CD8-positive, alpha-beta memory T cell (primary cell): ENCODE data around the gene ADRA1B. TPM values are rescaled to one million over a fixed set of nuclear protein-coding genes. Genes with fewer than 3 reads are reported as not detected.

Experiments
- CTCF ChIA-PET: fragments of 350-600 bp; sonication (Branson Sonifier 250); formaldehyde crosslinking; loops from one replicate; lab custom pipeline; 2021; ENCODE audit warnings: antibody characterized with exemption; lab: Charles Lee
- POLR2A ChIA-PET: fragments of 350-600 bp; sonication (Branson Sonifier 250); formaldehyde crosslinking; loops from one replicate; lab custom pipeline; 2021; ENCODE audit warnings: antibody characterized with exemption; lab: Charles Lee
- DNase-seq, 5 donors: peaks; one replicate each; pipeline versions ENCODE4 v3.0.0 to v3.0.0-alpha.2; 2020 to 2022; ENCODE audit warnings: mixed read lengths in 1 of 5
- H3K27ac ChIP-seq: one replicate; pipeline ENCODE4 v1.7.0; 2013; ENCODE audit warnings: low read depth, mild to moderate bottlenecking, low read length, moderate library complexity
- H3K27me3 ChIP-seq: 2 replicates; pipeline ENCODE4 v1.7.0; 2013; ENCODE audit warnings: low read length, mild to moderate bottlenecking; ENCODE audit not compliant: insufficient read depth, poor library complexity, severe bottlenecking
- H3K36me3 ChIP-seq: 2 replicates; pipeline ENCODE4 v1.7.0; 2013; ENCODE audit warnings: mild to moderate bottlenecking, low read length, moderate library complexity; ENCODE audit not compliant: insufficient read depth
- H3K4me1 ChIP-seq: 2 replicates; pipeline ENCODE4 v1.7.0; 2013; ENCODE audit warnings: mild to moderate bottlenecking, low read length, moderate library complexity; ENCODE audit not compliant: insufficient read depth
- H3K4me3 ChIP-seq: 2 replicates; pipeline ENCODE4 v1.7.0; 2013; ENCODE audit warnings: mild to moderate bottlenecking, low read length
- H3K9me3 ChIP-seq: 2 replicates; pipeline ENCODE4 v1.7.0; 2013; ENCODE audit warnings: mild to moderate bottlenecking, low read length
- H3K27ac Mint-ChIP-seq, 8 donors: one replicate each; pipeline ENCODE4 v1.8.0; 2020 to 2021; ENCODE audit warnings: mixed read lengths in 8 of 8, mild to moderate bottlenecking in 6 of 8, inconsistent platforms in 3 of 8, moderate library complexity in 3 of 8
- H3K27me3 Mint-ChIP-seq, 2 donors: one replicate each; pipeline ENCODE4 v1.8.0; 2020 to 2021; ENCODE audit warnings: mixed read lengths in 2 of 2, mild to moderate bottlenecking in 1 of 2, moderate library complexity in 1 of 2
- H3K36me3 Mint-ChIP-seq, 3 donors: one replicate each; pipeline ENCODE4 v1.8.0; 2020 to 2021; ENCODE audit warnings: mixed read lengths in 3 of 3, inconsistent platforms in 1 of 3, mild to moderate bottlenecking in 1 of 3
- H3K4me1 Mint-ChIP-seq, 3 donors: one replicate each; pipeline ENCODE4 v1.8.0; 2020 to 2021; ENCODE audit warnings: mixed read lengths in 3 of 3, inconsistent platforms in 1 of 3, mild to moderate bottlenecking in 1 of 3
- H3K4me3 Mint-ChIP-seq, 7 donors: one replicate each; pipeline ENCODE4 v1.8.0; 2020 to 2021; ENCODE audit warnings: mixed read lengths in 7 of 7, mild to moderate bottlenecking in 6 of 7, moderate library complexity in 4 of 7, inconsistent platforms in 2 of 7
- H3K9me3 Mint-ChIP-seq, 5 donors: one replicate each; pipeline ENCODE4 v1.8.0; 2020 to 2022; ENCODE audit warnings: mixed read lengths in 5 of 5, mild to moderate bottlenecking in 3 of 5, moderate library complexity in 2 of 5, inconsistent platforms in 1 of 5
- polyA plus RNA-seq: library from polyadenylated mRNA; unstranded; fragments of 300-500 nt; fragmentation: Illumina TruSeq; gene quantifications from one replicate; pipeline ENCODE4 v1.2.3, GENCODE V29; 2021
- total RNA-seq, 2 experiments: library from RNA; stranded (reverse); gene quantifications; one replicate each; pipeline ENCODE4 v1.2.3, GENCODE V29; 2021

The ADRA1B gene
- total and polyA plus RNA-seq, 3 experiments from 2014 or later: not detected

DNA sequence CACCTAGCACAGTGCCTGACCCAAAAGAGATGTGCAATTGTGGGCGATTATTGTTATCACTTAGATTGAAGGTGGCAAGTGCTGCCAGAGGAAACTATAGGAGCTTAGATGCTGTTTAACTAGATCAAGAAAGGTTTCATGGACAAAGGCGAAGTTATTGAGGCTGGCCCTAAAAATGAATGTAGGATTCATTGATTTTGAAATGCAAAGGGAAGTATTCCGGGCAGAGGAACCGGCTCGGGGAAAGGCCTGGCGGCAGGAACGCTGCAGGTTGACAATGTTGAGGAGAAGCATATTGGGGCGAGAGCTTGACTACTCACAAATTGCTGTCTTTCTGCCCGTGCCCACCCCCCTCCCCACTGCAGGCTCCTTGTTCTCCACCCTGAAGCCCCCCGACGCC is 55.2 kb downstream of the ADRA1B start:
- POLR2A ChIA-PET: no interaction called here
- H3K27me3 ChIP-seq: peaks cover 23% of the 10 kb centered on the region
- no peaks in the 10 kb centered on the region for H3K9me3 ChIP-seq
- H3K36me3 ChIP-seq: no peaks in the 10 kb centered on the region
- H3K4me1 ChIP-seq: no peaks in the 10 kb centered on the region
- H3K27ac ChIP-seq: no peak overlapping the region
- H3K4me1 Mint-ChIP-seq: peaks cover 10 to 22% (median 14%) of the 10 kb centered on the region in 3 donors
- no peak overlapping the region for H3K4me3 ChIP-seq
- H3K36me3 Mint-ChIP-seq: peaks cover 0 to 2% (median 0%) of the 10 kb centered on the region in 3 donors
- peak overlapping the region in 5 of 7 donors; percentile 4 to 69 (median 50) for H3K4me3 Mint-ChIP-seq
- H3K27ac Mint-ChIP-seq: peak overlapping the region in 1 of 8 donors; percentile 26
- CTCF ChIA-PET: interaction anchor here (2.3 kb wide), 1 partner anchor 24 kb away, joined by 6 read pairs; no protein-coding TSS in a partner anchor
- peaks cover 26 to 68% of the 10 kb centered on the region in 2 donors for H3K27me3 Mint-ChIP-seq
- peaks cover 0 to 2% (median 0%) of the 10 kb centered on the region in 5 donors for H3K9me3 Mint-ChIP-seq
- DNase-seq: no peak

DNA sequence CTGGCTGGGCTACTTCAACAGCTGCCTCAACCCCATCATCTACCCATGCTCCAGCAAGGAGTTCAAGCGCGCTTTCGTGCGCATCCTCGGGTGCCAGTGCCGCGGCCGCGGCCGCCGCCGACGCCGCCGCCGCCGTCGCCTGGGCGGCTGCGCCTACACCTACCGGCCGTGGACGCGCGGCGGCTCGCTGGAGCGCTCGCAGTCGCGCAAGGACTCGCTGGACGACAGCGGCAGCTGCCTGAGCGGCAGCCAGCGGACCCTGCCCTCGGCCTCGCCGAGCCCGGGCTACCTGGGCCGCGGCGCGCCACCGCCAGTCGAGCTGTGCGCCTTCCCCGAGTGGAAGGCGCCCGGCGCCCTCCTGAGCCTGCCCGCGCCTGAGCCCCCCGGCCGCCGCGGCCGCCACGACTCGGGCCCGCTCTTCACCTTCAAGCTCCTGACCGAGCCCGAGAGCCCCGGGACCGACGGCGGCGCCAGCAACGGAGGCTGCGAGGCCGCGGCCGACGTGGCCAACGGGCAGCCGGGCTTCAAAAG is 55.7 kb downstream of the ADRA1B start:
- no peak overlapping the region for H3K4me3 ChIP-seq
- CTCF ChIA-PET: interaction anchor here (2.3 kb wide), 1 partner anchor 24 kb away, joined by 6 read pairs; no protein-coding TSS in a partner anchor
- POLR2A ChIA-PET: no interaction called here

DNA sequence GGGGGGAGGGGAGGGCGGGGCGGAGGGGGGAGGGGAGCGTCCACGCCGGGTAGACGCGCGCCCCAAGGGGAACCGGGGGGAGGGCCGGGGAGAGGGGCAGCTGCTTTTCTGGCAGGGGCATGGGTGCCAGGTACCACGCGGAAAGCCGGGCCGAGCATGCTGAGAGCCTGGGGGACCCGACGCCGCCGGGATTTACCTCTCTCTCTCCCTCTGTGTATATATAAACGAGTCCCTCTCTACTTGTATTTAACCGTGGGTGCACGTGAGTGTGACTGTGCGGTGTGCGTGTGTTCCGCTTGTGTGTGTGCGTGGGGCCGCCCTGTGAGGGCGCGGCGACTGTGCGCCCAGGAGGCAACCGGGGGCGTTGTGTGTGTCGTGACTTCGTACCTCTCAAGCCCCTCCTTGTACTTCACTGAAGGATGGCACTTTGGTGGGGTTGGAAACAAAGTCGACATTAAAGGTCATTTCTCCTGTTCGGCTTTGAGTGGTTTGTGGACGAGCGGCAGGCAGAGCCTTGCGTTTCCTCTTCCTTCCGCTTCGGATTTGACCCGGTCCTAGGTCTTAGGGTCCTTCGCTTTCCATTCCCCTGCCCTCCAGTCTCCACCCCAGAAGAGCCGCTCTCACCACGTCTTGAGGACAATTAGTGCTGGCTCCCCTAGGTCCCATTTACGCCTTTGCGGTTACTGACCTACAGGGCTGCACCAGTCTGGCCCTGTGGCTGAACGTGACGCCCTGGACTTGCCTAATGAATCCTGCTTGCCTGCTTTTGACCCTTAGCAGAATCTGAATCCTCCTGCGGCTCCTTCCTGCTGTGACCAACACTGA is 56.5 kb downstream of the ADRA1B start:
- no peak for DNase-seq
- Mint-ChIP-seq H3K4me1 (peaks cover 10 to 22% (median 14%) of the 10 kb centered on the region in 3 donors), H3K4me3 (peak overlapping the region in 6 of 7 donors; percentile 15 to 76 (median 67)), H3K36me3 (peaks cover 0 to 2% (median 0%) of the 10 kb centered on the region in 3 donors), H3K27me3 (peaks cover 32 to 65% of the 10 kb centered on the region in 2 donors), H3K9me3 (peaks cover 0 to 2% (median 0%) of the 10 kb centered on the region in 5 donors), H3K27ac (peak overlapping the region in 1 of 8 donors; percentile 39)
- Histone ChIP-seq H3K27me3 (peaks cover 23% of the 10 kb centered on the region), H3K36me3 (no peaks in the 10 kb centered on the region), H3K9me3 (no peaks in the 10 kb centered on the region), H3K27ac (no peak overlapping the region), H3K4me3 (no peak overlapping the region), H3K4me1 (no peaks in the 10 kb centered on the region)
- POLR2A ChIA-PET: no interaction called here
- CTCF ChIA-PET: interaction anchor here (2.3 kb wide), 1 partner anchor 25 kb away, joined by 6 read pairs; no protein-coding TSS in a partner anchor

More for the DNA sequence above, 55.7 kb downstream of the ADRA1B start:
- Histone ChIP-seq H3K27ac (no peak overlapping the region), H3K36me3 (no peaks in the 10 kb centered on the region), H3K27me3 (peaks cover 23% of the 10 kb centered on the region), H3K4me1 (no peaks in the 10 kb centered on the region), H3K9me3 (no peaks in the 10 kb centered on the region)
- Mint-ChIP-seq H3K27ac (no peak overlapping the region), H3K9me3 (peaks cover 0 to 2% (median 0%) of the 10 kb centered on the region in 5 donors), H3K27me3 (peaks cover 28 to 65% of the 10 kb centered on the region in 2 donors), H3K4me1 (peaks cover 10 to 22% (median 14%) of the 10 kb centered on the region in 3 donors), H3K4me3 (peak overlapping the region in 2 of 7 donors; percentile 60 to 69), H3K36me3 (peaks cover 0 to 2% (median 0%) of the 10 kb centered on the region in 3 donors)
- no peak for DNase-seq

DNA sequence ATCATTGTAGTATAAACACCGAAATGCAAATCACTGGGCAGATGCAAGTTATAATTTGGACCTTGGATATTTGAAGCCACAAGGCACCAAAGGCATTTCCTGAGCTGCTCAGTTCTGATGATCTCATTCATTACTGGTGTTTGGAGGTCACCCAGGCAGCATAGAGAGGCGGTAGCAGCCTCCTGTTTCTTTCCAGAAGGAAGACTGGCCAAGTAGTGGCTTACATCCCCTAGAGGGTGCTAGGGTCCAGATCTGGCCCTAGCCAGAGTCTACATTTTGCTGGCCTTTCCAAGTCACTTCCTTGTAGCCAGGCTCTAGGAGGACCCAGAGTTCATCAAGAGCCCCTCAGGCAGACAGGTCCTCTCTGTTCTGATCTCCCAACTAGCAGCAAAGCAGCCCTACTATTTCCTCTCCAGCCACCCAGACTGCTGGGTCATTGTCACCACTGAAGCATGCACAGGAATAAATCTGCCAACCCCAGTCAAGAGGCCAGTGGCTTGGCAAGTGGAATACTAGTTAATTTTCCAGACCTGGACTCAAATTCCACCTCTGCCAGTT is 59.3 kb downstream of the ADRA1B start:
- Histone ChIP-seq H3K27ac (no peak overlapping the region), H3K27me3 (peaks cover 18% of the 10 kb centered on the region), H3K9me3 (no peaks in the 10 kb centered on the region), H3K4me3 (no peak overlapping the region), H3K4me1 (no peaks in the 10 kb centered on the region), H3K36me3 (no peaks in the 10 kb centered on the region)
- ChIA-PET CTCF (interaction anchor here (1.9 kb wide), 1 partner anchor 12 kb away, joined by 8 read pairs; no protein-coding TSS in a partner anchor), POLR2A (no interaction called here)
- H3K9me3 Mint-ChIP-seq: peaks cover 0 to 2% (median 0%) of the 10 kb centered on the region in 5 donors
- peaks cover 10 to 22% (median 14%) of the 10 kb centered on the region in 3 donors for H3K4me1 Mint-ChIP-seq
- no peak for DNase-seq
- peaks cover 43 to 69% of the 10 kb centered on the region in 2 donors for H3K27me3 Mint-ChIP-seq
- H3K27ac Mint-ChIP-seq: no peak overlapping the region
- H3K36me3 Mint-ChIP-seq: peaks cover 0 to 2% (median 0%) of the 10 kb centered on the region in 3 donors
- no peak overlapping the region for H3K4me3 Mint-ChIP-seq

DNA sequence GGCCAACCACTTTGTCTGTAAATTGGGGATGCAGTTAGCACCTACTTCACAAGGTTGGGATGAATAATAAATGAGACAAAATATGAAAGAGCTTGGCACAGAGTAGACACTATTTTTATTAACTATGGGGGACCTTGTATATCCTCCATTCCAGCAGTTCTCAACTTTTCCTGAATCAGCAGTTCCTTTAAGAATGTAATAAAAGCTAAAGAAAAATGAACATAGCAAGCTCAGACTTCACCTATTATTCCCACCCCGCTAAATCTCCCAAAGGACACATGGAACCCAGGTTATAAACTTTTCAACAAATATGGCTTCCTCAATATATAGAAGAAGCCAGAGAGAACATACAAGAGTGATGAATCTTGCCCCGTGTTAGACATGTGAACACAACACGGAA is 60.6 kb downstream of the ADRA1B start:
- Mint-ChIP-seq H3K27ac (no peak overlapping the region), H3K4me3 (no peak overlapping the region), H3K9me3 (peaks cover 0 to 2% (median 0%) of the 10 kb centered on the region in 5 donors), H3K4me1 (peaks cover 6 to 13% (median 8%) of the 10 kb centered on the region in 3 donors), H3K36me3 (peaks cover 0 to 2% (median 0%) of the 10 kb centered on the region in 3 donors), H3K27me3 (peaks cover 33 to 64% of the 10 kb centered on the region in 2 donors)
- ChIA-PET POLR2A (no interaction called here), CTCF (interaction anchor here (1.9 kb wide), 1 partner anchor 10 kb away, joined by 8 read pairs; no protein-coding TSS in a partner anchor)
- H3K4me3 ChIP-seq: no peak overlapping the region
- H3K9me3 ChIP-seq: no peaks in the 10 kb centered on the region
- no peaks in the 10 kb centered on the region for H3K36me3 ChIP-seq
- no peak overlapping the region for H3K27ac ChIP-seq
- no peaks in the 10 kb centered on the region for H3K4me1 ChIP-seq
- DNase-seq: no peak
- H3K27me3 ChIP-seq: peaks cover 11% of the 10 kb centered on the region

DNA sequence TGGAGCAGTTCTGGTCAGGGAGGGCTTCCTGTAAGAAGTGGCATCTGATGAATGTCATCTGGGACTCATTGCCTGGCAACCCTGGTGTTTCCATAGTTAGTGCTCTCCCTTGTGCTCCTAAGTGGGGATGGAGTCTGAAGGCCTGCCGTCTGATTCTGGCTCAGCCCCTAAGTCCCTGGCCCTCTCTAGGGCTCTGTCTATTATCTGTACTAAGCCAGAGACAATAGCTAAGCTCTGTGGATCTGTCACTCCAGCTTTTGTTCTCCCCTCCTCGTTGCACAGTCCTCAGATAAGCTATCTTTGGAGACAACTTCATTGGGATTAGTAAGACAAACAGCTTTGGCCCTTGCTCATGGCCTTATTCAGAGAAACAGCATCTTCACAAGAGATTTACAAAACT is 62.1 kb downstream of the ADRA1B start:
- Histone ChIP-seq H3K36me3 (no peaks in the 10 kb centered on the region), H3K27me3 (peaks cover 3% of the 10 kb centered on the region), H3K4me3 (no peak overlapping the region), H3K4me1 (no peaks in the 10 kb centered on the region), H3K9me3 (no peaks in the 10 kb centered on the region), H3K27ac (no peak overlapping the region)
- H3K27me3 Mint-ChIP-seq: peaks cover 31 to 55% of the 10 kb centered on the region in 2 donors
- no peak for DNase-seq
- ChIA-PET POLR2A (no interaction called here), CTCF (interaction anchor here (2.2 kb wide), 1 partner anchor 9 kb away, joined by 11 read pairs; no protein-coding TSS in a partner anchor)
- H3K27ac Mint-ChIP-seq: peak overlapping the region in 1 of 8 donors; percentile 7
- H3K9me3 Mint-ChIP-seq: no peaks in the 10 kb centered on the region
- H3K36me3 Mint-ChIP-seq: peaks cover 0 to 2% (median 0%) of the 10 kb centered on the region in 3 donors
- H3K4me1 Mint-ChIP-seq: peaks cover 0 to 4% (median 0%) of the 10 kb centered on the region in 3 donors
- no peak overlapping the region for H3K4me3 Mint-ChIP-seq

DNA sequence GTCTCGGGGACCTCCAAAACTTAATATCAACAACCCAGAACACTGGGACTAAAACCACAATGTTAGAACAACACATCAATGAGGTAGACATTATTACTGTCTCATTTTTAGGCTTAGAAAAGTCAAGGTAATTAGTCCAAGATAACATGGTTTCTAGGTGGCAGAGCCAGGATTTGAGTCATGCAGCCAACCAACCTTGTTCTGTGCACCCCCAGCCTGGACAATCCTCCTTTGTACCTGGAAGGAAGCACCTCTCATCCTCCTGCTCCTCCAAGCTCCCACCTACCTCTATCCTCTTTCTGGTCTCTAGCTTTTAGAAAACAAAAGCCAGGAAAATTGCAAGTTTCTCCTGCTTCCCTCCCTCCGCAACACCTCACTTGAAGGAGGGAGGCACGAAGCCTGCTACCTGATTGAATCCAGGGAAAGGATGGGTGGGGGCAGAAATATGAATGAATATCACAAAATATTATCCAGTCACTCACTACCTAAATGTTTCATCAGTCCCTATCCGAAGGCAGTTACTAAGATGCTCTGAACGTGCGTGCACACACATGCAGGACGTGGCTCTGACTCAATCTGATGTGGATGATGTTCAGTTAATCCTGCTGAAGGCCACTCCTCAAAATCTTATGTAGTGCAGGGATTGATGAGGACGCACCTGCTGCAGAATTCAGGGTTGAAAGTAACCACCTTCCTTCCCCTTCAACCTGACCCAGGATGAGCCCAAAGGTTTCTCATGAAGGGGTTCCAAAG is 66.3 kb downstream of the ADRA1B start:
- H3K27me3 ChIP-seq: peaks cover 8% of the 10 kb centered on the region
- H3K9me3 Mint-ChIP-seq: no peaks in the 10 kb centered on the region
- no peaks in the 10 kb centered on the region for H3K36me3 ChIP-seq
- peaks cover 0 to 3% (median 0%) of the 10 kb centered on the region in 3 donors for H3K4me1 Mint-ChIP-seq
- H3K27me3 Mint-ChIP-seq: peaks cover 31 to 53% of the 10 kb centered on the region in 2 donors
- no peak overlapping the region for H3K4me3 Mint-ChIP-seq
- no peak overlapping the region for H3K27ac ChIP-seq
- no peak for DNase-seq
- H3K36me3 Mint-ChIP-seq: no peaks in the 10 kb centered on the region
- ChIA-PET CTCF (interaction anchor here (1.1 kb wide), 1 partner anchor 20 kb away, joined by 3 read pairs; no protein-coding TSS in a partner anchor), POLR2A (no interaction called here)
- peaks cover 4% of the 10 kb centered on the region for H3K4me1 ChIP-seq
- peak overlapping the region in 1 of 8 donors; percentile 27 for H3K27ac Mint-ChIP-seq
- no peaks in the 10 kb centered on the region for H3K9me3 ChIP-seq
- H3K4me3 ChIP-seq: no peak overlapping the region
